Panc1 (cell line): ENCODE measurements around the gene SGK1. TPM values are rescaled to one million over a fixed set of nuclear protein-coding genes. Genes with fewer than 3 reads are reported as not detected.

Experiments used
- ATAC-seq: fragments of 200-7000 bp; cut with Tn5 transposase; 2 replicates; pipeline ENCODE4 v1.9.1; 2020; ENCODE audit warnings: mild to moderate bottlenecking, moderate library complexity
- BruUV-seq: library from RNA; stranded (reverse); fragments of 400-500 nt; replicated peaks from 2 replicates; lab custom pipeline; 2021; lab: Mats Ljungman, UMichigan
- CTCF ChIA-PET: fragments of 300-600 bp; sonication (Branson Sonifier 250); formaldehyde crosslinking; loops from one replicate; lab custom pipeline; 2022; ENCODE audit warnings: antibody characterized with exemption; lab: Charles Lee
- POLR2A ChIA-PET: fragments of 300-600 bp; sonication (Branson Sonifier 250); formaldehyde crosslinking; loops from one replicate; lab custom pipeline; 2022; ENCODE audit warnings: antibody characterized with exemption; lab: Charles Lee
- DNase-seq: peaks from one replicate; pipeline ENCODE4 v3.0.0-alpha.2; 2010; ENCODE audit warnings: low read depth, low spot score
- H3K27ac ChIP-seq: 2 replicates; pipeline ENCODE4 v1.5.1; 2011; ENCODE audit warnings: mild to moderate bottlenecking, low read length, inconsistent platforms
- H3K27me3 ChIP-seq: fragments of 200-500 bp; sonication (Bioruptor generic); 2 replicates; pipeline ENCODE4 v1.6.0; 2014; ENCODE audit warnings: low read length, inconsistent platforms; ENCODE audit not compliant: control insufficient read depth, insufficient read depth
- H3K36me3 ChIP-seq: fragments of 200-500 bp; sonication (Bioruptor generic); 2 replicates; pipeline ENCODE4 v1.5.1; 2014; ENCODE audit warnings: inconsistent platforms, mild to moderate bottlenecking, low read length, moderate library complexity; ENCODE audit not compliant: control insufficient read depth, insufficient read depth
- H3K4me1 ChIP-seq: 2 replicates; pipeline ENCODE4 v1.5.1; 2011; ENCODE audit warnings: inconsistent platforms, mild to moderate bottlenecking, low read length, moderate library complexity; ENCODE audit not compliant: control insufficient read depth, insufficient read depth
- H3K4me3 ChIP-seq, 2 experiments: 2 replicates each; pipeline ENCODE4 v1.5.1; 2011 to 2012; ENCODE audit warnings: low read depth in 2 of 2, low read length in 2 of 2, mild to moderate bottlenecking in 2 of 2, inconsistent platforms in 1 of 2, moderate library complexity in 1 of 2
- H3K9me3 ChIP-seq: fragments of 200-500 bp; sonication (Bioruptor generic); 2 replicates; pipeline ENCODE4 v1.5.1; 2014; ENCODE audit warnings: low read depth, mild to moderate bottlenecking, inconsistent platforms, low read length, moderate library complexity; ENCODE audit not compliant: control insufficient read depth, insufficient read depth
- CTCF ChIP-seq: fragments of 450-650 bp; IDR thresholded peaks from 2 replicates; pipeline ENCODE4 v1.5.1; 2017; ENCODE audit warnings: mild to moderate bottlenecking
- POLR2AphosphoS5 ChIP-seq: IDR thresholded peaks from 2 replicates; pipeline ENCODE4 v1.6.1; 2012; ENCODE audit warnings: mild to moderate bottlenecking, low read depth, low read length, moderate library complexity
- REST ChIP-seq, 2 experiments: IDR thresholded peaks; 2 replicates each; pipeline ENCODE4 v1.6.1; 2011 to 2012; ENCODE audit warnings: low read depth in 2 of 2, control low read depth in 1 of 2, low read length in 1 of 2, mild to moderate bottlenecking in 1 of 2, moderate library complexity in 1 of 2; ENCODE audit not compliant: insufficient read depth in 1 of 2
- SIN3A ChIP-seq: IDR thresholded peaks from 2 replicates; pipeline ENCODE4 v1.6.1; 2012; ENCODE audit warnings: low read depth, mild to moderate bottlenecking, low read length, moderate library complexity, borderline replicate concordance; ENCODE audit not compliant: insufficient read depth
- TCF7L2 ChIP-seq: IDR thresholded peaks from 2 replicates; pipeline ENCODE4 v1.6.1; 2011; ENCODE audit warnings: mild to moderate bottlenecking, low read depth, low read length, inconsistent platforms
- in situ Hi-C: cut with HindIII; loops from 2 replicates; pipeline ENCODE4 v1.10.0; 2016; ENCODE audit warnings: low sequenced_read_pairs, low pct_unique_long_range_greater_than_20kb
- intact Hi-C: fragments of 100-400 bp; cut with micrococcal nuclease; formaldehyde crosslinking; loops from one replicate; pipeline ENCODE4 v1.10.0; 2022; ENCODE audit not compliant: unreplicated experiment
- total RNA-seq: library from RNA; stranded (reverse); gene quantifications from one replicate; pipeline ENCODE4 v1.2.1, GENCODE V29; 2021; ENCODE audit not compliant: unreplicated experiment

SGK1 gene
- total RNA-seq, 1 experiment from 2014 or later: 7.5 TPM

- in situ Hi-C loops (no loop called here), intact Hi-C loops (no loop called here)
- DNase-seq: no peak
- ATAC-seq: no peak
- BruUV-seq: no TSS peak
- TF ChIP-seq SIN3A: no peak
- no peak for TF ChIP-seq REST (IDR thresholded peaks at IDR 0.05; ENCODE audit: insufficient read depth in 1 of 2, low read depth in 2 of 2, low read length in 1 of 2)
- no peak for TF ChIP-seq TCF7L2
- no peak for TF ChIP-seq POLR2AphosphoS5
- no peak for TF ChIP-seq CTCF
- no peaks in the 10 kb centered on the region for H3K27me3 ChIP-seq
- POLR2A ChIA-PET: no interaction called here
- no peaks in the 10 kb centered on the region for H3K36me3 ChIP-seq
- no peaks in the 10 kb centered on the region for H3K9me3 ChIP-seq
- CTCF ChIA-PET: no interaction called here
- no peak overlapping the region for H3K4me3 ChIP-seq
- no peak overlapping the region for H3K27ac ChIP-seq
- H3K4me1 ChIP-seq: no peaks in the 10 kb centered on the region
Measured at GRCh38 chr6:134339216-134339615, 21.3 kb upstream of the SGK1 start.

GRCh38 chr6:134331256-134331655 is 13.3 kb upstream of the SGK1 start:
- TF ChIP-seq CTCF (no peak), SIN3A (no peak), TCF7L2 (no peak), REST (IDR thresholded peaks at IDR 0.05; ENCODE audit: insufficient read depth in 1 of 2, low read depth in 2 of 2, low read length in 1 of 2) (no peak), POLR2AphosphoS5 (no peak)
- POLR2A ChIA-PET: no interaction called here

More at GRCh38 chr6:134331256-134331655, 13.3 kb upstream of the SGK1 start:
- H3K27ac ChIP-seq: no peak overlapping the region
- BruUV-seq: no TSS peak
- no peaks in the 10 kb centered on the region for H3K36me3 ChIP-seq
- CTCF ChIA-PET: no interaction called here
- no peaks in the 10 kb centered on the region for H3K9me3 ChIP-seq
- H3K4me1 ChIP-seq: no peaks in the 10 kb centered on the region
- DNase-seq: no peak
- ATAC-seq: no peak
- no peaks in the 10 kb centered on the region for H3K27me3 ChIP-seq
- no peak overlapping the region for H3K4me3 ChIP-seq
- in situ Hi-C loops (no loop called here), intact Hi-C loops (no loop called here)
